Activated naive CD4-positive, alpha-beta T cell treated with anti-CD3 and anti-CD28 coated beads for 36 hours (primary cell): ENCODE measurements around the gene CLDN34. TPM values are rescaled to one million over a fixed set of nuclear protein-coding genes. Genes with fewer than 3 reads are reported as not detected.

Source experiments
- CTCF ChIA-PET: fragments of 350-600 bp; sonication (Branson Sonifier 250); formaldehyde crosslinking; loops from one replicate; lab custom pipeline; 2021; ENCODE audit warnings: antibody characterized with exemption; lab: Charles Lee
- DNase-seq: peaks from one replicate; pipeline ENCODE4 v3.0.0-alpha.2; 2020
- H3K27ac Mint-ChIP-seq: one replicate; pipeline ENCODE4 v1.8.0; 2021; ENCODE audit warnings: mild to moderate bottlenecking, mixed read lengths
- H3K27me3 Mint-ChIP-seq: one replicate; pipeline ENCODE4 v1.8.0; 2021; ENCODE audit warnings: low read depth, mixed read lengths
- H3K36me3 Mint-ChIP-seq: one replicate; pipeline ENCODE4 v1.8.0; 2021; ENCODE audit warnings: low read depth, mixed read lengths
- H3K4me1 Mint-ChIP-seq: one replicate; pipeline ENCODE4 v1.8.0; 2021; ENCODE audit warnings: low read depth, mixed read lengths
- H3K4me3 Mint-ChIP-seq: one replicate; pipeline ENCODE4 v1.8.0; 2021; ENCODE audit warnings: mild to moderate bottlenecking, moderate library complexity, mixed read lengths
- H3K9me3 Mint-ChIP-seq: one replicate; pipeline ENCODE4 v1.8.0; 2021; ENCODE audit warnings: mixed read lengths
- intact Hi-C: fragments of 100-400 bp; cut with micrococcal nuclease; formaldehyde crosslinking; loops from one replicate; pipeline ENCODE4 v1.15.1; 2023
- total RNA-seq, 2 experiments: library from RNA; stranded (reverse); gene quantifications; one replicate each; pipeline ENCODE4 v1.2.3, GENCODE V29; 2021

CLDN34 gene
- total RNA-seq, 2 experiments from 2014 or later = not detected

GRCh38 chrX:10008483-10009056 lies 41.4 kb downstream of the CLDN34 start:
- peaks cover 27% of the 10 kb centered on the region for H3K4me1 Mint-ChIP-seq
- H3K27me3 Mint-ChIP-seq = peaks cover 4% of the 10 kb centered on the region

DNA sequence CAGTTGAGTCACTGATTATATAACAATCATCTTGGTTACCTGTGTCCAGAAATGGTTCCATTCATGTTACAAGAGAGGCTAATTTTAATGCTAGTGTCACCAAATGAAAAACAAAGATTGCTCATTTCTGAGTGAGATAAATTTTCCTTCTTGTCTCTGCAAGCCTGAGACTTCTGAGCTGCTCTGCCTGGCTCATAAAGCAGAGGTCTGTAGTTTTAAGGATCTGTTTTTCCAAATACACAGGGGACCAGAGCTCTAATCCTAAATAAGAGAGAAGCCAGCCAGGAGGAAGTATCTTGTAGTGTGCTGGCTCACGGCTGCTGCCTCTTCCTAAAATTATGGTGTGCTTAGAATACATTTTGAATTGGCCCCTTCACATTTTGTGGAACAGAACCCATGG lies 42.6 kb downstream of the CLDN34 start:
- CTCF ChIA-PET = no interaction called here
- DNase-seq = no peak
- H3K27ac Mint-ChIP-seq = no peak overlapping the region

More at GRCh38 chrX:10008483-10009056, 41.4 kb downstream of the CLDN34 start:
- Mint-ChIP-seq H3K27ac (no peak overlapping the region), H3K4me3 (no peak overlapping the region), H3K9me3 (no peaks in the 10 kb centered on the region), H3K36me3 (no peaks in the 10 kb centered on the region)
- DNase-seq = no peak
- CTCF ChIA-PET = no interaction called here
- intact Hi-C loops = no loop called here

DNA sequence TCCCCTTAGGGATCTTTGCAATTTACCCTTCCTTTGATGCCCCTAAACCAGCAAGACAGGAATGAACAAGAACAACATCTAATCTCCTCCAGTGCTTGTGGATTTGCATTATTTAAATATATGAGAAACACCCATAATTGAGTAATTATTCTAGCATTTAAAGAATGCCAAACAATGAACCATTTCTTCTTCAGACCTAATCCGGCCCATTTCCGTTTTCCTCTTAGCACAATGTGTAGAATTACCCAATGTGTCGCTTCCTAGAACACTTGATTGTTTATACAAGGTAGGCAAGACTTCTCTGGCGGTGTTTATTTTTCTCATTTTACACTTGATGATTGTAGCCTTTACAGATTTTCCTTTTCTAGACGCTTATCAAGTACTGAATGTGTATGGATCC lies 43.5 kb downstream of the CLDN34 start:
- Mint-ChIP-seq H3K4me1 (peaks cover 28% of the 10 kb centered on the region), H3K9me3 (no peaks in the 10 kb centered on the region), H3K36me3 (no peaks in the 10 kb centered on the region), H3K4me3 (no peak overlapping the region), H3K27ac (no peak overlapping the region), H3K27me3 (peaks cover 4% of the 10 kb centered on the region)
- CTCF ChIA-PET = interaction anchor here (0.9 to 2.7 kb wide), 4 partner anchors 14 to 108 kb away, joined by 4 to 32 read pairs (median 6); no protein-coding TSS in a partner anchor
- no peak for DNase-seq
- intact Hi-C loops = loop anchor here (1.0 to 10.0 kb wide), 4 partner anchors 13 to 1754 kb away; partner anchors contain the start of gene HCCS

More for the DNA sequence above, 42.6 kb downstream of the CLDN34 start:
- H3K4me1 Mint-ChIP-seq = peaks cover 28% of the 10 kb centered on the region
- H3K36me3 Mint-ChIP-seq = no peaks in the 10 kb centered on the region
- no peaks in the 10 kb centered on the region for H3K9me3 Mint-ChIP-seq
- peaks cover 4% of the 10 kb centered on the region for H3K27me3 Mint-ChIP-seq
- intact Hi-C loops = loop anchor here (2.0 to 10.0 kb wide), 3 partner anchors 73 to 1755 kb away; partner anchors contain the start of gene HCCS
- no peak overlapping the region for H3K4me3 Mint-ChIP-seq

DNA sequence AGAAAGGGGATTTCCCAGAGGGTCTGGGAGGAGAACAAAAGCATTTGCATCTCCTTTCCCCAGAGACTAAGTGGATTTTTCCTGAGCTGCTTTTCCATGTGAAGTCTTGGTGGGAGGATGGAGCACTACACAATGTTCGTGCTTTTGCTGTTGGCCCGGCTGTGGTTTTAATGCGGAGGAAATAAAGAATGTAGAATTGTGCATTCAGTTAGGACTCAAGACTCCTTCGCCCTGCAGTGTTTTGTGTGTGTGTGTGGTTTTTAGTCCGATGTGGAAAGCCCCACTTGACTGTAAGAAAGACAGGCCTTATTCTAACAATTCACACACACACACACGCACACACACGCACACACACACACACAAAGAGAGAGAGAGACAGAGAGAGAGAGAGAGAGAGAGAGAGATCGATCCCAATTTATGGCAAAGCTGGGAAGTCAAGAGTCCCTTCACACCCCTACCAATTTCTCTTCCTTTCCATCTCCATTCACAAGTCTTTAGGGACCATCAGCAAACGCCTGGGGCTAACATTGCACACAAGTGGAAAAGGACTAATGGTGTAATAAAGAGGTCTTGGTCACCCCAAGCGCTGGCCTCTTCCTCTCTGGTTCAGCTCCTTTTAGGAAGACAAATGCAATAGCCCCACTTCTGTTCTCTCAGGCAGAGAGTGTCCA lies 44.2 kb downstream of the CLDN34 start:
- DNase-seq = peak; percentile 33
- CTCF ChIA-PET = interaction anchor here (0.9 to 2.7 kb wide), 5 partner anchors 14 to 107 kb away, joined by 3 to 32 read pairs (median 5); no protein-coding TSS in a partner anchor
- H3K36me3 Mint-ChIP-seq = no peaks in the 10 kb centered on the region
- intact Hi-C loops = loop anchor here (1.0 to 10.0 kb wide), 4 partner anchors 14 to 1753 kb away; partner anchors contain the start of gene HCCS
- peak overlapping the region; percentile 5 for H3K27ac Mint-ChIP-seq
- H3K4me3 Mint-ChIP-seq = peak overlapping the region; percentile 32
- peaks cover 28% of the 10 kb centered on the region for H3K4me1 Mint-ChIP-seq
- H3K27me3 Mint-ChIP-seq = peaks cover 4% of the 10 kb centered on the region
- no peaks in the 10 kb centered on the region for H3K9me3 Mint-ChIP-seq

DNA sequence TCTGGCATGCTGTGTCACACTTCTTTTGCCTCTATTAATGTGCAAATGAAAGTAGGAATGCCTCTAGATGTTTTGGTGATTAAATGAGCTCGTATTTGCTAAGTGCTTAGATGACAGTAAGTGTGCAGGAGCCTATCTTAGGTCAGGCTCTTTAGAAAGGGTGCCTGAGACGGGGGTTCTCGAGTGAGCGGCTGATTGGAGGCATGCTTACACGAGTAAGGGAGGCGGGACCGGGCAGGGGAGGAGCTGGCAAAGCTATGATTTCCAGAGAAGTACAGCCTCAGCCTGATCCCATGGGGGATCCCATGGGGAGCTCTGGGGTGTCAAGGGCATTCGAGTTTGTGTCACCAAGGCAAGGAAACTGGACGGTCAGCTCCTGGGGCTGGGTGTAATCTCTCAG lies 44.8 kb downstream of the CLDN34 start:
- Mint-ChIP-seq H3K27ac (peak overlapping the region; percentile 5), H3K36me3 (peaks cover 2% of the 10 kb centered on the region), H3K9me3 (no peaks in the 10 kb centered on the region), H3K27me3 (peaks cover 4% of the 10 kb centered on the region), H3K4me1 (peaks cover 31% of the 10 kb centered on the region), H3K4me3 (no peak overlapping the region)
- DNase-seq = peak; percentile 34
- intact Hi-C loops = loop anchor here (1.0 to 10.0 kb wide), 4 partner anchors 15 to 1753 kb away; partner anchors contain the start of gene HCCS
- CTCF ChIA-PET = interaction anchor here (1.2 to 2.7 kb wide), 4 partner anchors 12 to 107 kb away, joined by 3 to 32 read pairs (median 6); no protein-coding TSS in a partner anchor

GRCh38 chrX:10014462-10015354 lies 47.5 kb downstream of the CLDN34 start:
- CTCF ChIA-PET = interaction anchor here (1.3 kb wide), 1 partner anchor 18 kb away, joined by 3 read pairs; no protein-coding TSS in a partner anchor
- peaks cover 2% of the 10 kb centered on the region for H3K36me3 Mint-ChIP-seq
- H3K4me1 Mint-ChIP-seq = peaks cover 35% of the 10 kb centered on the region
- peaks cover 4% of the 10 kb centered on the region for H3K27me3 Mint-ChIP-seq
- peak overlapping the region; percentile 67 for H3K4me3 Mint-ChIP-seq
- peak overlapping the region; percentile 30 for H3K27ac Mint-ChIP-seq
- DNase-seq = peak; percentile 71
- intact Hi-C loops = loop anchor here (2.0 to 10.0 kb wide), 4 partner anchors 84 to 1750 kb away; partner anchors contain the start of gene HCCS
- no peaks in the 10 kb centered on the region for H3K9me3 Mint-ChIP-seq

DNA sequence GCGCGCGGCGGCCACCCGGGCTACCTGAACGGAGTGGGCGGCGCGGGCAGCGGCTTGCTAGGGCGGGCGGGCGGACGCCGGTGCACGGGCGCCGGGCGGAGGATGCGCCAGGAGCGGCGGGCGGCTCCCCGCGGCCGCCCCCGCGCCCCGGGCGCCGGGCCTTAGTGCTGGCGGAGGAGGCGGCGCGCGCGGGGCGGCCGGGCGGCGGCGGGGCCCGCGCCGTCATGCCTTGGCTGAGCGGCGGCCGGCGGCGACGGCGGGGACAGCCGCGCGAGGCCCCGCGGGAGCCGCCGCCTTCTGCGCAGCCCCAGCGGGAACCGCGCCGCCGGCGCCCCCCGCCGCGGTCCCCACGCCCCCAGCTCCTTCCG lies 48.2 kb downstream of the CLDN34 start:
- CTCF ChIA-PET = no interaction called here
- DNase-seq = no peak
- Mint-ChIP-seq H3K4me3 (no peak overlapping the region), H3K9me3 (no peaks in the 10 kb centered on the region), H3K27ac (no peak overlapping the region), H3K27me3 (peaks cover 4% of the 10 kb centered on the region), H3K4me1 (peaks cover 35% of the 10 kb centered on the region), H3K36me3 (peaks cover 2% of the 10 kb centered on the region)
- intact Hi-C loops = loop anchor here (2.0 to 10.0 kb wide), 3 partner anchors 83 to 1749 kb away; no protein-coding TSS in a partner anchor

GRCh38 chrX:10015723-10016518 lies 48.8 kb downstream of the CLDN34 start:
- CTCF ChIA-PET = interaction anchor here (0.7 kb wide), 1 partner anchor 13 kb away, joined by 3 read pairs; no protein-coding TSS in a partner anchor
- Mint-ChIP-seq H3K4me1 (peaks cover 31% of the 10 kb centered on the region), H3K36me3 (peaks cover 2% of the 10 kb centered on the region), H3K27ac (no peak overlapping the region), H3K4me3 (peak overlapping the region; percentile 62), H3K27me3 (peaks cover 4% of the 10 kb centered on the region), H3K9me3 (no peaks in the 10 kb centered on the region)
- intact Hi-C loops = loop anchor here (2.0 to 10.0 kb wide), 3 partner anchors 83 to 1749 kb away; no protein-coding TSS in a partner anchor
- no peak for DNase-seq

DNA sequence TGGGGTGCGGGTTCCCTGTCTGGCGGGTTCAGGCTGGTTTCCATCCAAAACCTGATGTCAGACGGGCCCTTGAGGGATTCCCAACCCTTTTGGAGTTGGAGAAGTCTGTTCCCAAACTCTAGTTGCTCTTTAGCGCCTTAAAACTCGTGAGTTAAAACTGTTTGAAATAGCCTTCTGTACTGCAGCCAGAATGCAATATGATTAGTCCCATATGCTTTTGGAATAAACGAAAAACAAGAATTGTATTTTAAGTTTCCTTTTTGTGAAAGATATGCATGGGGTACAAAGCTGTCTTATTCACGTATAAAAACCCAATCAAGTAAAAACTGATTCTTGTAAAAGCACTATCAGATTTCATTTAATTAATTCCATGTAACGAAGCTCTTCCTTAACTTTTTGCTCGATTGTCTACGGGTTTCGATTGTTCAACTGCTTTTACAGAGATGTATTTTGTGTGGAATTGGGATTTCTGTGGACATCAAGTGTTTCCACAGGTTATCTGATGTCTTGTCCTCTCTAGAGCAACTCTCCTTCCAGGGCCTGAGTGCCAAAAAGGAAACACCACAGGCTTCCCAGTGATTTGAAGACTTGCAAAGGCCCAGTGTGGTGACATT lies 49.5 kb downstream of the CLDN34 start:
- CTCF ChIA-PET = interaction anchor here (0.7 to 1.4 kb wide), 2 partner anchors 14 to 94 kb away, joined by 3 to 4 read pairs; no protein-coding TSS in a partner anchor

GRCh38 chrX:10017872-10018271 lies 50.7 kb downstream of the CLDN34 start:
- Mint-ChIP-seq H3K4me1 (peaks cover 14% of the 10 kb centered on the region), H3K4me3 (no peak overlapping the region), H3K27me3 (peaks cover 3% of the 10 kb centered on the region), H3K27ac (no peak overlapping the region), H3K36me3 (peaks cover 3% of the 10 kb centered on the region), H3K9me3 (no peaks in the 10 kb centered on the region)
- intact Hi-C loops = loop anchor here (10.0 kb wide), 1 partner anchor 1747 kb away; no protein-coding TSS in a partner anchor
- CTCF ChIA-PET = interaction anchor here (1.4 kb wide), 1 partner anchor 93 kb away, joined by 4 read pairs; no protein-coding TSS in a partner anchor
- DNase-seq = no peak

More for the DNA sequence above, 49.5 kb downstream of the CLDN34 start:
- no peaks in the 10 kb centered on the region for H3K9me3 Mint-ChIP-seq
- DNase-seq = no peak
- peaks cover 3% of the 10 kb centered on the region for H3K36me3 Mint-ChIP-seq
- peaks cover 24% of the 10 kb centered on the region for H3K4me1 Mint-ChIP-seq
- H3K4me3 Mint-ChIP-seq = peak overlapping the region; percentile 62
- intact Hi-C loops = loop anchor here (10.0 kb wide), 1 partner anchor 1748 kb away; no protein-coding TSS in a partner anchor
- H3K27me3 Mint-ChIP-seq = peaks cover 4% of the 10 kb centered on the region
- H3K27ac Mint-ChIP-seq = no peak overlapping the region
